K562 (cell line): Measurements from ENCODE around the gene MCC.

Experiments used
- CBX8 ChIP-seq: fragments of 200-600 bp; sonication (generic); IDR thresholded peaks from 2 replicates; pipeline ENCODE4 v1.6.1; 2012; ENCODE audit warnings: borderline replicate concordance, mixed run types, low read depth, mild to moderate bottlenecking, moderate library complexity, mixed read lengths, low read length, control low read depth, inconsistent platforms; ENCODE audit not compliant: poor library complexity, severe bottlenecking; ENCODE audit errors: extremely low read depth
- CEBPB ChIP-seq: fragments of 450-650 bp; IDR thresholded peaks from 2 replicates; pipeline ENCODE4 v1.6.1; 2016; ENCODE audit warnings: missing genetic modification characterization, missing compliant biosample characterization
- CTCF ChIP-seq, 3 experiments: IDR thresholded peaks in 2 of 3; conservative IDR thresholded peaks in 1 of 3; 2 replicates each; pipeline ENCODE4 v1.5.1; 2011 to 2012; ENCODE audit warnings: low read length in 3 of 3, mild to moderate bottlenecking in 3 of 3, control low read depth in 2 of 3, improper control_type of control experiment in 1 of 3, inconsistent platforms in 1 of 3, low read depth in 1 of 3, mixed read lengths in 1 of 3, moderate library complexity in 1 of 3; ENCODE audit not compliant: insufficient read depth in 2 of 3
- HDGF ChIP-seq: fragments of 450-650 bp; IDR thresholded peaks from 2 replicates; pipeline ENCODE4 v1.6.1; 2016
- HINFP ChIP-seq: fragments of 450-650 bp; conservative IDR thresholded peaks from 2 replicates; pipeline ENCODE4 v1.6.1; 2016; ENCODE audit warnings: missing genetic modification characterization, low read depth, mild to moderate bottlenecking, control low read depth, missing compliant biosample characterization
- PATZ1 ChIP-seq: fragments of 250-450 bp; sonication (Bioruptor Pico); IDR thresholded peaks from 2 replicates; pipeline ENCODE4 v1.5.0; 2020; ENCODE audit warnings: mild to moderate bottlenecking, borderline replicate concordance
- TAF1 ChIP-seq: IDR thresholded peaks from 2 replicates; pipeline ENCODE4 v1.6.1; 2011; ENCODE audit warnings: mild to moderate bottlenecking, low read length, moderate library complexity; ENCODE audit not compliant: insufficient read depth, control insufficient read depth, severe bottlenecking; ENCODE audit errors: extremely low read depth
- TCF7 ChIP-seq: sonication (generic); IDR thresholded peaks from 2 replicates; pipeline ENCODE4 v1.6.1; 2016; ENCODE audit warnings: antibody characterized with exemption, borderline replicate concordance
- USF1 ChIP-seq: sonication (generic); formaldehyde crosslinking; IDR thresholded peaks from 2 replicates; pipeline ENCODE4 v1.9.0; 2022; ENCODE audit warnings: mild to moderate bottlenecking, missing genetic modification reagents
- ZBTB26 ChIP-seq: fragments of 450-650 bp; formaldehyde crosslinking; IDR thresholded peaks from 2 replicates; pipeline ENCODE4 v1.4.0; 2022; ENCODE audit warnings: missing genetic modification characterization
- ZBTB8A ChIP-seq: fragments of 450-650 bp; IDR thresholded peaks from 2 replicates; pipeline ENCODE4 v1.6.1; 2018; ENCODE audit warnings: mild to moderate bottlenecking, moderate library complexity; ENCODE audit not compliant: partially characterized antibody
- ZC3H4 ChIP-seq: sonication (generic); formaldehyde crosslinking; IDR thresholded peaks from 2 replicates; pipeline ENCODE4 v1.9.0; 2021; ENCODE audit warnings: missing genetic modification reagents, borderline replicate concordance

GRCh38 chr5:113123618-113124017 is 364.6 kb downstream of the MCC start:
- TF ChIP-seq CBX8 (no peak), PATZ1 (CRISPR knock-in tag) (no peak), USF1 (CRISPR knock-in tag) (no peak), CEBPB (tag) (no peak), HINFP (tag) (no peak), ZBTB8A (no peak), ZC3H4 (CRISPR knock-in tag) (no peak), ZBTB26 (CRISPR knock-in tag) (no peak), TCF7 (no peak), HDGF (no peak), CTCF (IDR thresholded peaks at IDR 0.05 in 2 of 3, conservative IDR thresholded peaks at IDR 0.05 in 1 of 3; ENCODE audit: insufficient read depth in 2 of 3, low read depth in 1 of 3, low read length in 3 of 3) (peak in 2 of 3 experiments; percentile 42 to 48; a peak in 4 of 6 replicates), TAF1 (no peak)
